WERI-Rb-1 (cell line): ENCODE measurements around the gene RBMS3.
"Not testable (repeated sequence)": the region's sequence is repeated elsewhere in the genome, so short reads cannot be mapped to it uniquely, and the experiment has no call there.

Experiments used
- DNase-seq: peaks from one replicate; pipeline ENCODE4 v3.0.0-alpha.2; 2020
- H3K27ac ChIP-seq: fragments of 250-450 bp; sonication (Bioruptor Pico); 2 replicates; pipeline ENCODE4 v1.5.1; 2020; ENCODE audit warnings: mild to moderate bottlenecking, moderate library complexity
- H3K27me3 ChIP-seq: fragments of 250-450 bp; sonication (Bioruptor Pico); 2 replicates; pipeline ENCODE4 v1.5.1; 2021; ENCODE audit warnings: mild to moderate bottlenecking, low read depth, moderate library complexity; ENCODE audit not compliant: insufficient read depth, severe bottlenecking
- H3K36me3 ChIP-seq: fragments of 250-450 bp; sonication (Bioruptor Pico); 2 replicates; pipeline ENCODE4 v1.5.1; 2020; ENCODE audit warnings: mild to moderate bottlenecking, moderate library complexity
- H3K4me3 ChIP-seq: 2 replicates; pipeline ENCODE4 v1.5.1; 2011; ENCODE audit warnings: low read depth, mild to moderate bottlenecking, control low read depth, low read length
- H3K9me3 ChIP-seq: fragments of 250-450 bp; sonication (Bioruptor Pico); 2 replicates; pipeline ENCODE4 v1.5.1; 2021; ENCODE audit warnings: mild to moderate bottlenecking, moderate library complexity; ENCODE audit not compliant: severe bottlenecking
- CTCF ChIP-seq: IDR thresholded peaks from 2 replicates; pipeline ENCODE4 v1.5.1; 2011; ENCODE audit warnings: low read depth, mild to moderate bottlenecking, control low read depth, inconsistent platforms, low read length

The RBMS3 gene

GRCh38 chr3:29324180-29324651, 43.3 kb downstream of the RBMS3 start:
- Histone ChIP-seq H3K27me3 (no peaks in the 10 kb centered on the region), H3K9me3 (no peaks in the 10 kb centered on the region), H3K4me3 (no peak overlapping the region), H3K36me3 (no peaks in the 10 kb centered on the region), H3K27ac (no peak overlapping the region)
- DNase-seq, result no peak
- no peak for TF ChIP-seq CTCF

- not testable (repeated sequence) for DNase-seq, H3K4me3 ChIP-seq, H3K9me3 ChIP-seq, H3K27me3 ChIP-seq, H3K36me3 ChIP-seq, H3K27ac ChIP-seq
Measured at GRCh38 chr3:29326540-29326939, 45.7 kb downstream of the RBMS3 start.

- DNase-seq, result no peak
- H3K4me3 ChIP-seq, result no peak overlapping the region
- no peaks in the 10 kb centered on the region for H3K27me3 ChIP-seq
- no peaks in the 10 kb centered on the region for H3K36me3 ChIP-seq
- H3K27ac ChIP-seq, result no peak overlapping the region
- no peak for TF ChIP-seq CTCF
- H3K9me3 ChIP-seq, result no peaks in the 10 kb centered on the region
Measured at GRCh38 chr3:29329986-29330890, 49.4 kb downstream of the RBMS3 start.

GRCh38 chr3:29331035-29331434, 50.2 kb downstream of the RBMS3 start:
- H3K4me3 ChIP-seq, result no peak overlapping the region
- H3K27ac ChIP-seq, result no peak overlapping the region
- no peaks in the 10 kb centered on the region for H3K9me3 ChIP-seq
- no peak for DNase-seq
- no peak for TF ChIP-seq CTCF
- H3K36me3 ChIP-seq, result no peaks in the 10 kb centered on the region
- H3K27me3 ChIP-seq, result no peaks in the 10 kb centered on the region

- Histone ChIP-seq H3K4me3 (no peak overlapping the region), H3K27me3 (no peaks in the 10 kb centered on the region), H3K27ac (no peak overlapping the region), H3K36me3 (no peaks in the 10 kb centered on the region), H3K9me3 (no peaks in the 10 kb centered on the region)
- TF ChIP-seq CTCF, result no peak
- no peak for DNase-seq
Measured at GRCh38 chr3:29331456-29332194, 50.8 kb downstream of the RBMS3 start.

- Histone ChIP-seq H3K4me3 (no peak overlapping the region), H3K9me3 (no peaks in the 10 kb centered on the region), H3K36me3 (no peaks in the 10 kb centered on the region), H3K27me3 (no peaks in the 10 kb centered on the region), H3K27ac (no peak overlapping the region)
- TF ChIP-seq CTCF, result no peak
- DNase-seq, result no peak
Measured at GRCh38 chr3:29332195-29332637, 51.3 kb downstream of the RBMS3 start.
